Heart left ventricle (tissue), 13 donors: ENCODE data around the gene IRX2.

Source experiments
- CTCF ChIP-seq, 12 donors: fragments of 200-600 bp; sonication (generic) in 4 of 12; IDR thresholded peaks; one replicate each; pipeline versions ENCODE4 v1.5.0 to v1.8.0; 2018 to 2022; ENCODE audit warnings: antibody characterized with exemption in 12 of 12, mild to moderate bottlenecking in 5 of 12
- POLR2A ChIP-seq, 2 donors: fragments of 450-650 bp; IDR thresholded peaks; one replicate each; pipeline ENCODE4 v1.6.1; 2017; ENCODE audit warnings: antibody characterized with exemption in 2 of 2, mild to moderate bottlenecking in 2 of 2, moderate library complexity in 2 of 2
- donor health status: ischemic (EF 13 %, LVEDD 7.1; RV severe dilation, severe dysfunction).
- donor health status: DM: no; HTN: yes; CAD: no.
- donor health status: DM: no; HTN: no; CAD: no.
- donor health status: ischemic (EF 25% LVEDD 6.9; RV normal size, moderate dysfunction).
- donor health status: ischemic (EF 25% LVEDD 5.7; RV mildly dilated, moderate dysfunction).
- donor health status: ischemic (EF 35%, LVEDD 5.7; RV mildly dilated, moderate dysfunction).
- donor health status: nonischemic (EF 11% LVEDD 7.7; RV severe dilation, severe dysfunction).
- donor health status: DM: yes; HTN: yes; CAD: no.
- donor health status: PGD.
- donor health status: ischemic (EF 29% LVEDD 5.4; RV normal size, mild dysfunction).
- donor health status: nonischemic (EF 23%, LVEDD 6.1; RV moderate dilation, normal function).

- TF ChIP-seq CTCF (IDR thresholded peaks at IDR 0.05) (no peak), POLR2A (IDR thresholded peaks at IDR 0.05) (no peak)
Observed at GRCh38 chr5:2724831-2725230, 26.6 kb downstream of the IRX2 start.
